ENCODE results near the gene LRBA. TPM values are rescaled to one million over a fixed set of nuclear protein-coding genes. Genes with fewer than 3 reads are reported as not detected.

LRBA gene
- total and polyA plus RNA-seq, 9 of the 15 experiments (the other 6 are each of a cell fraction or from before 2014, with no cell fraction given), result 24.2 to 88.7 (median 59.7) TPM

DNA sequence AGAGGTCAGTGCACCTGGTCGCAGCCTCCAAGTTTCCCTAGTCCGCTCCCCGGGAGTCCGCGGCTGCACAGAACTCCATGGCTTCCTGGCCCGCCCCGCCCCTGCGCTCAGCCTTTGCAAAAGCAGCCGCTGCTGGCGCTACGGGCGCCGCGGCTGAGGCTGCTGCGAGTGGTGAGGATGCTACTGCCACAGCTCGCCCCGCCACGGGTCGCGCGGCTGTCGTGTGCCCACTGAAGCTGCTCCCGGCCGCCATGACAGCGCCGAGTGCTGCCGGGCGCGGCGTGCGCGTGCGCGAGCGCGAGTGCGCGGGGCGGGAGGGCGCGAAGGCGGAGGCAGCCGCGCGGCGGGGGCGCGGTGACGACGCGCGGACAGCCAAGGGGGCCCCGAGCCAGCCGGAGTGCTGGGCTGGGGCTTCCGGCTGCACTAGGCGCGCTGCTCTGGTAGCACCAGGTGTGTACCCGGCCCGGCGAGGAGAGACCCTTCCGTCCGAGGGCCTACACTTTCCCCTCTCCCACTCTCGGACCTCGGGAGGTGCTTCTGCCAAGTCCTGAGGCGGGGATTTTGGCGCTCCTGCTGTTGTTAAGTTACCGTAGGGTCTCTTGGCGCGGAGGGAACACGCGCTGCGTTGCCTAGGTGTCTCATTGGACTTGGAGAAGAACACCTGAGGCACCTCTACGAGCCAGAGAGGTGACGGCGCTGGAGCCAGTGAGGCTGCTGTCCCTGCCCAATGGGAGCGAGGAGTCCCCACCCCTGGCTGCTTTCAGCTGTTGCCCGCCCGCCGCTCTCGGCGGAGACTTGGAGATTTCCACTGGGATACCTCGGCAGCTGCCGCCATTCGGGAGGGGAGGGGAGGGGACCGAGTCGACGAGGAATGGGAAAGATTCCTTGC, 619 bp upstream of the LRBA start (continued):
- TF ChIP-seq, protein P1, sequence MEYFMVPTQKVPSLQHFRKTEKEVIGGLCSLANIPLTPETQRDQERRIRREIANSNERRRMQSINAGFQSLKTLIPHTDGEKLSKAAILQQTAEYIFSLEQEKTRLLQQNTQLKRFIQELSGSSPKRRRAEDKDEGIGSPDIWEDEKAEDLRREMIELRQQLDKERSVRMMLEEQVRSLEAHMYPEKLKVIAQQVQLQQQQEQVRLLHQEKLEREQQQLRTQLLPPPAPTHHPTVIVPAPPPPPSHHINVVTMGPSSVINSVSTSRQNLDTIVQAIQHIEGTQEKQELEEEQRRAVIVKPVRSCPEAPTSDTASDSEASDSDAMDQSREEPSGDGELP (CRISPR knock-in tag; IDR thresholded peaks at IDR 0.05; ENCODE audit: borderline replicate concordance), result peak; percentile 91
- TF ChIP-seq POLR2H (tag; IDR thresholded peaks at IDR 0.05; ENCODE audit: low read depth) (peak; percentile 55; the same call in 1 of the 2 replicates), BCL6 (CRISPR knock-in tag; IDR thresholded peaks at IDR 0.05) (no peak), RBM14 (IDR thresholded peaks at IDR 0.05; ENCODE audit: borderline replicate concordance, insufficient read depth, low read depth, low read length) (no peak), ZFPM2 (CRISPR knock-in tag; IDR thresholded peaks at IDR 0.05) (no peak), FOXA3 (CRISPR knock-in tag; conservative IDR thresholded peaks at IDR 0.05 in 1 of 2, IDR thresholded peaks at IDR 0.05 in 1 of 2) (no peak), ZNF76 (CRISPR knock-in tag; IDR thresholded peaks at IDR 0.05; ENCODE audit: borderline replicate concordance) (no peak), SRF (CRISPR knock-in tag; IDR thresholded peaks at IDR 0.05) (peak in 1 of 2 experiments; percentile 17; a peak in 2 of 4 replicates), NR2C1 (IDR thresholded peaks at IDR 0.05) (no peak), NR2C1 (tag; IDR thresholded peaks at IDR 0.05) (no peak), CCNT2 (IDR thresholded peaks at IDR 0.05; ENCODE audit: borderline replicate concordance, extremely low read depth, insufficient read length, low read depth, low read length) (peak; percentile 91), FOS (IDR thresholded peaks at IDR 0.05; ENCODE audit: extremely low read depth, insufficient read length) (no peak), EWSR1 (IDR thresholded peaks at IDR 0.05; ENCODE audit: borderline replicate concordance, low read depth, partially characterized antibody) (no peak), SREBF2 (CRISPR knock-in tag; IDR thresholded peaks at IDR 0.05) (no peak), MED1 (CRISPR knock-in tag; IDR thresholded peaks at IDR 0.05; ENCODE audit: borderline replicate concordance) (no peak), ZNF184 (CRISPR knock-in tag; IDR thresholded peaks at IDR 0.05) (no peak), ZNF436 (CRISPR knock-in tag; IDR thresholded peaks at IDR 0.05) (no peak), ZEB2 (IDR thresholded peaks at IDR 0.05) (peak; percentile 75), FOXA1 (IDR thresholded peaks at IDR 0.05; ENCODE audit: borderline replicate concordance) (no peak), COPS2 (conservative IDR thresholded peaks at IDR 0.05) (no peak), NFE2L1 (tag; IDR thresholded peaks at IDR 0.05; ENCODE audit: borderline replicate concordance, low read depth) (no peak), HCFC1 (IDR thresholded peaks at IDR 0.05; ENCODE audit: low read depth, low read length) (peak; percentile 27), ZNF699 (CRISPR knock-in tag; IDR thresholded peaks at IDR 0.05; ENCODE audit: insufficient replicate concordance) (no peak), TRIM28 (IDR thresholded peaks at IDR 0.05) (no peak), RBBP5 (IDR thresholded peaks at IDR 0.05; ENCODE audit: borderline replicate concordance, insufficient read depth, low read length, poor library complexity, severe bottlenecking) (peak; percentile 89), ZNF140 (CRISPR knock-in tag; IDR thresholded peaks at IDR 0.05) (no peak), EP400 (IDR thresholded peaks at IDR 0.05) (peak; percentile 77)
- TF ChIP-seq, protein P2, sequence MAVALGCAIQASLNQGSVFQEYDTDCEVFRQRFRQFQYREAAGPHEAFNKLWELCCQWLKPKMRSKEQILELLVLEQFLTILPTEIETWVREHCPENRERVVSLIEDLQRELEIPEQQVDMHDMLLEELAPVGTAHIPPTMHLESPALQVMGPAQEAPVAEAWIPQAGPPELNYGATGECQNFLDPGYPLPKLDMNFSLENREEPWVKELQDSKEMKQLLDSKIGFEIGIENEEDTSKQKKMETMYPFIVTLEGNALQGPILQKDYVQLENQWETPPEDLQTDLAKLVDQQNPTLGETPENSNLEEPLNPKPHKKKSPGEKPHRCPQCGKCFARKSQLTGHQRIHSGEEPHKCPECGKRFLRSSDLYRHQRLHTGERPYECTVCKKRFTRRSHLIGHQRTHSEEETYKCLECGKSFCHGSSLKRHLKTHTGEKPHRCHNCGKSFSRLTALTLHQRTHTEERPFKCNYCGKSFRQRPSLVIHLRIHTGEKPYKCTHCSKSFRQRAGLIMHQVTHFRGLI (CRISPR knock-in tag; IDR thresholded peaks at IDR 0.05), result no peak

All from K562 (cell line).